ENCODE results near the gene RASA2.

- TF ChIP-seq CTCF (IDR thresholded peaks at IDR 0.05) (no peak), POLR2AphosphoS5 (IDR thresholded peaks at IDR 0.05) (no peak), POLR2A (IDR thresholded peaks at IDR 0.05) (no peak)
Observed at GRCh38 chr3:141652349-141652748, 165.5 kb downstream of the RASA2 start.

Data from breast epithelium (tissue), 3 donors.